ENCODE measurements around the gene PKNOX2.

GRCh38 chr11:125264100-125265022, 99.8 kb downstream of the PKNOX2 start:
- TF ChIP-seq POLR2AphosphoS5 (IDR thresholded peaks at IDR 0.05; ENCODE audit: insufficient read depth in 1 of 2, low read depth in 1 of 2) (no peak), CTCF (IDR thresholded peaks at IDR 0.05) (no peak), POLR2A (IDR thresholded peaks at IDR 0.05) (no peak)

All from vagina (tissue), 2 donors.